ENCODE data around the gene KLC3.

KLC3 gene

DNA sequence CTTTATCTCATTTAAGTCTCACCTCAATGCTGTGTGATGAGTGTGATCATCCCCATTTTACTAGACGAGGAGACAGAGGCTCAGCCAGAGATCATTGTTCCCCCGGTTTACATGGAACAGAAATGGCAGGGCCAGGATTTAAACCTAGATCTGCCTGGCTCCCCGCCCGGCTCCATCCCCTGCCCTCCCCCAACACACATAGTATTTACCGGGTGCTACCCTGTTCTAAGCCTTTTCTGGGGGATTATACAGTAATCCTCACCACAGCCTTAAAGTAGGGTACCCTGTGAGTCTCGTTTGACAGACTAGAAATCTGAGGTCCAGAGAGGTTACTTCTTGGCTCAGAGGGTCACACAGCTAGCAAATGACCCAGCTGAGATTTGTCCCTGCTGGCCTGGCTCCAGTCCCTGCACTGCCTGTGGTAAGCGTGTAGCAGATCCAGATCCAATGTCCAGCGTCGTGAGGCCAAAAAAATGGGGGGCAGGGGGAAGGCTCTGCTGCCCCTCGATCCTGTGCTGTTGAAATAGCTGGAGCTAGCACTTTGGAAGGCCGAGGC, 3.8 kb upstream of the KLC3 start:
- intact Hi-C loops (cut with DNase I; ENCODE audit: low total_unique reads), result no loop called here
- Histone ChIP-seq H3K4me1 (peaks cover 0 to 15% (median 8%) of the 10 kb centered on the region in 4 donors), H3K27me3 (peaks cover 0 to 50% of the 10 kb centered on the region in 2 donors), H3K27ac (no peak overlapping the region), H3K9me3 (no peaks in the 10 kb centered on the region), H3K4me3 (no peak overlapping the region), H3K36me3 (no peaks in the 10 kb centered on the region)
- TF ChIP-seq, protein P1, sequence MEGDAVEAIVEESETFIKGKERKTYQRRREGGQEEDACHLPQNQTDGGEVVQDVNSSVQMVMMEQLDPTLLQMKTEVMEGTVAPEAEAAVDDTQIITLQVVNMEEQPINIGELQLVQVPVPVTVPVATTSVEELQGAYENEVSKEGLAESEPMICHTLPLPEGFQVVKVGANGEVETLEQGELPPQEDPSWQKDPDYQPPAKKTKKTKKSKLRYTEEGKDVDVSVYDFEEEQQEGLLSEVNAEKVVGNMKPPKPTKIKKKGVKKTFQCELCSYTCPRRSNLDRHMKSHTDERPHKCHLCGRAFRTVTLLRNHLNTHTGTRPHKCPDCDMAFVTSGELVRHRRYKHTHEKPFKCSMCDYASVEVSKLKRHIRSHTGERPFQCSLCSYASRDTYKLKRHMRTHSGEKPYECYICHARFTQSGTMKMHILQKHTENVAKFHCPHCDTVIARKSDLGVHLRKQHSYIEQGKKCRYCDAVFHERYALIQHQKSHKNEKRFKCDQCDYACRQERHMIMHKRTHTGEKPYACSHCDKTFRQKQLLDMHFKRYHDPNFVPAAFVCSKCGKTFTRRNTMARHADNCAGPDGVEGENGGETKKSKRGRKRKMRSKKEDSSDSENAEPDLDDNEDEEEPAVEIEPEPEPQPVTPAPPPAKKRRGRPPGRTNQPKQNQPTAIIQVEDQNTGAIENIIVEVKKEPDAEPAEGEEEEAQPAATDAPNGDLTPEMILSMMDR (IDR thresholded peaks at IDR 0.05), result no peak
- DNase-seq, result no peak

DNA sequence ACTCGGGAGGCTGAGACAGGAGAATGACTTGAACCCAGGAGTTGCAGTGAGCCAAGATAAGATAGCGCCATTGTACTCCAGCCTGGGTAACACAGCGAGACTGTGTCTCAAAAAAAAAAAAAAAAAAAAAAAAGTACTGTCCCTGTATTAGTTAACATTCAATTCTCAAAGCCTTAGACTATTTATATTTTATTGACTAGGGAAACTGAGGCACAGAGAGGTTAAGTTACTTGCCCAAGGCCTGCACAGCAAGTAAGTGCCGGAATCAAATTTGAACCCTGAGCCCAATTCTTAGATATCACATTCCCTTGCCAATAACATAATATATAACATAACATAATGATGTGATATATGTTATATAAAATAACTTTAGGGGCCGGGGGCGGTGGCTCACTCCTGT, 921 bp upstream of the KLC3 start:
- Histone ChIP-seq H3K27ac (no peak overlapping the region), H3K4me1 (peaks cover 0 to 15% (median 8%) of the 10 kb centered on the region in 4 donors), H3K9me3 (no peaks in the 10 kb centered on the region), H3K4me3 (no peak overlapping the region), H3K27me3 (peaks cover 0 to 56% of the 10 kb centered on the region in 2 donors), H3K36me3 (no peaks in the 10 kb centered on the region)
- intact Hi-C loops (cut with DNase I; ENCODE audit: low total_unique reads), result no loop called here
- no peak for DNase-seq
- TF ChIP-seq, protein P1 (IDR thresholded peaks at IDR 0.05), result no peak

DNA sequence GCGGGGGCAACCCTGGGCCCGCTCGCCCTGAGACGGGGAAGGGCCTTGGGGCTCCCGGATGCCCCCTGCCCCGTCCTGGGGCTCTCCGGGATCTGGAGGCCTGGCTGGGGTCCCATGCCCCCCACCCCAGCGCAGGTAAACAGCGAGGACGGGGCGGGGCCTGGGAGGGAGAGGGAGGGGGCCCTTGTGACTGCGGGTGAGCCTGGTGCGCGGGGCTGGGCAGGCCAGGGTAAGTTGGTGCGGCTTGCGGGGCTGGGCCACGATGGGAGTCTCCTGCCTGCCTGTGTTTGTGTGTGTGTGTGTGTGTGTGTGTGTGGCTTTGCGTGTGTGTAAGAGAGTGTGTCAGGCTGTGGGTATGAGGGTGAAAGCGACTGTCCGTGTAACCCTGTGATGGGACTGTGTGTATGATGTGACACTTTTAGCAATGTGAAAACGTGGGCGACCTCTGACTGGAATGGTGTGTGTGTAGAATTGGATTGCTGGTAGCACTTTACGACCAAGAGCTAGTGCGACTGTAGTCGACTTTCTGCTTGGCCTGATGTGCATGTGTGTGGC, 426 bp downstream of the KLC3 start:
- TF ChIP-seq, protein P1 (IDR thresholded peaks at IDR 0.05), result no peak
- H3K27me3 ChIP-seq, result peaks cover 0 to 66% of the 10 kb centered on the region in 2 donors
- no peaks in the 10 kb centered on the region for H3K9me3 ChIP-seq
- no peaks in the 10 kb centered on the region for H3K36me3 ChIP-seq
- DNase-seq, result no peak
- H3K4me1 ChIP-seq, result peaks cover 0 to 15% (median 8%) of the 10 kb centered on the region in 4 donors
- no peak overlapping the region for H3K27ac ChIP-seq
- no peak overlapping the region for H3K4me3 ChIP-seq
- intact Hi-C loops (cut with DNase I; ENCODE audit: low total_unique reads), result no loop called here

DNA sequence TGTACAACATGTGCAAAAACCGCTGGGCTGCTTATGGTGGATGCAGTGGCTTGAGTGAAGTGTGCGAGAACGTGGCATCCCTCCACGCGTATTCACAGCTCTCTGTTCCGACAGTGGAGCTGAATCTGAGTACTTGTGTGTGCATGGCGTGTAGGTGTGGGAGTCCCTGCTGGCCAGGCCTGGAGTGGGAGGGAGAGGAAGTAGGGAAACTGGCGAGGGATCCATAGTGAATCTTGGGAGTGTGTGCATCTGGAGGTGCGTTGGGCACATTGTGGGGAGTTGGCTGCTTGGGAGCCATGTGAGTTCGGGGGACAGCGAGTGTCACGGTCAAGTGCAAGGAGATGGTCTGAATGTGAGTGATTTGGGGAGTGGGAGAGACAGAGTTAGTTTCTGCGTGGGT, 2.4 kb downstream of the KLC3 start:
- DNase-seq, result no peak
- Histone ChIP-seq H3K27ac (no peak overlapping the region), H3K36me3 (no peaks in the 10 kb centered on the region), H3K27me3 (peaks cover 0 to 75% of the 10 kb centered on the region in 2 donors), H3K4me3 (no peak overlapping the region), H3K4me1 (peaks cover 0 to 15% (median 8%) of the 10 kb centered on the region in 4 donors), H3K9me3 (no peaks in the 10 kb centered on the region)
- TF ChIP-seq, protein P1 (IDR thresholded peaks at IDR 0.05), result no peak
- intact Hi-C loops (cut with DNase I; ENCODE audit: low total_unique reads), result no loop called here

DNA sequence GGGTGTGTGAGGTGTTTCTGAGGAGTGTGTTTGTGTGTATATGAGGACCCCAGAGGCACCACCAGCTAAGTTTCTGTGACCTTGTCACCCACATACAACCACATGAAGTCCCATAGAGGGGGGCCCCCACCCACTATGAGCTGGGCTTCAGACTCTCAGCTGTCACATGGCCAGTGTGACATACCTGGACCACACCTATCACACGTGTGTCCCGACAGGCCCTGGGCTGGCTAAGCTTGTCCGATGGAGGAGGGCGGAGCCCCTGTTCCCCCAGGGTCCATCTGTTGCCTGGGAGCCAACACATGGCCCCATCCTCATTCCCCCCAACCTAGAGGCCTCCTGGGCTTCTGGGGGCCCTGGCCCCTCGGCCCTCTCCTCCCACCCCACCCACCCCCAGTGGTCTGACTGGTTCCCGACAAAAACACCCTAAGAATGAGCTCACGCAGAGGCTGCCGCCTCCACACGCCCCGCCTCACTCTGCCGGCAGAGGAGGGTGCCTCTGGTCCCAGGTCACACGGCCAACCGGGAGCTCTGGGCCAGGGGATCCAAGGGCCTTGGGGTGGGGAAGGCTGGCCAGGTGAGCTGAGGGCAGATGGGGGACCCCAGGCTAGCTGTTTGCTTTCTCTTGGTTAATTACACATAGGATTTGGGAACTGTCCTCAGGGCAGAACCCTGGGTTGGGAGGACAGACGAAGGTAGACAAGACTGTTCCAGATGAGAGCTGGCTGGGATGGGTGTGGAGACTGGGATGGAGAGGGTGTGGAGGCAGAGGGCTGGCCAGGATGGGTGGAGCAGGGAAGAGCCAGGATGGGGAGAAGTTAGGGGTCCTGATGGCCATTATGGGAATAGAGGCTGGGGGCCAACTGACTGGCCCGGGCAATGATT, 4.3 kb downstream of the KLC3 start:
- H3K4me1 ChIP-seq, result peaks cover 0 to 9% (median 7%) of the 10 kb centered on the region in 4 donors
- no peak overlapping the region for H3K27ac ChIP-seq
- intact Hi-C loops (cut with DNase I; ENCODE audit: low total_unique reads), result no loop called here
- H3K9me3 ChIP-seq, result no peaks in the 10 kb centered on the region
- TF ChIP-seq, protein P1 (IDR thresholded peaks at IDR 0.05), result no peak
- no peak for DNase-seq
- peaks cover 0 to 5% (median 0%) of the 10 kb centered on the region in 3 donors for H3K36me3 ChIP-seq
- H3K4me3 ChIP-seq, result no peak overlapping the region
- H3K27me3 ChIP-seq, result peaks cover 0 to 69% of the 10 kb centered on the region in 2 donors
